Neuronal stem cell (in vitro differentiated cells): ENCODE results near the gene RPS6KA2.

Source experiments
- DNase-seq: peaks from one replicate; pipeline ENCODE4 v3.0.0-alpha.2; 2013; ENCODE audit warnings: low spot score
- H2AFZ ChIP-seq: one replicate; pipeline ENCODE4 v1.6.1; 2013; ENCODE audit warnings: mild to moderate bottlenecking, low read length, inconsistent platforms
- H2AK5ac ChIP-seq: 2 replicates; pipeline ENCODE4 v1.6.1; 2013; ENCODE audit warnings: low read depth, mild to moderate bottlenecking, inconsistent platforms, low read length, moderate library complexity, mixed read lengths
- H2BK120ac ChIP-seq: 2 replicates; pipeline ENCODE4 v1.6.1; 2013; ENCODE audit warnings: low read depth, mild to moderate bottlenecking, inconsistent platforms, low read length, moderate library complexity, mixed read lengths
- H2BK12ac ChIP-seq: one replicate; pipeline ENCODE4 v1.6.1; 2013; ENCODE audit warnings: low read length, inconsistent platforms
- H2BK15ac ChIP-seq: 2 replicates; pipeline ENCODE4 v1.6.1; 2013; ENCODE audit warnings: mild to moderate bottlenecking, low read length, inconsistent platforms, mixed read lengths
- H2BK5ac ChIP-seq: one replicate; pipeline ENCODE4 v1.6.1; 2013; ENCODE audit warnings: inconsistent platforms, mild to moderate bottlenecking, low read length, moderate library complexity
- H3K14ac ChIP-seq: one replicate; pipeline ENCODE4 v1.6.1; 2013; ENCODE audit warnings: low read length, inconsistent platforms
- H3K18ac ChIP-seq: 2 replicates; pipeline ENCODE4 v1.6.1; 2013; ENCODE audit warnings: low read length, inconsistent platforms
- H3K23ac ChIP-seq: 2 replicates; pipeline ENCODE4 v1.6.1; 2013; ENCODE audit warnings: low read depth, mild to moderate bottlenecking, mixed read lengths, low read length, inconsistent platforms; ENCODE audit not compliant: poor library complexity
- H3K27ac ChIP-seq: replicated peaks from 3 replicates; pipeline ENCODE4 v1.5.1; 2013; ENCODE audit warnings: low read length, inconsistent platforms
- H3K27me3 ChIP-seq, 3 experiments: 2 replicates each; pipeline ENCODE4 v1.6.1; 2013; ENCODE audit warnings: low read length in 3 of 3, mild to moderate bottlenecking in 2 of 3, inconsistent platforms in 1 of 3, low read depth in 1 of 3, mixed read lengths in 1 of 3, moderate library complexity in 1 of 3; ENCODE audit not compliant: control insufficient read depth in 3 of 3, insufficient read depth in 3 of 3
- H3K36me3 ChIP-seq, 2 donors: replicated peaks in 1 of 2; 2 replicates each; pipeline ENCODE4 v1.6.1; 2013; ENCODE audit warnings: low read length in 2 of 2; ENCODE audit not compliant: control insufficient read depth in 2 of 2, insufficient read depth in 2 of 2
- H3K4ac ChIP-seq: 2 replicates; pipeline ENCODE4 v1.6.1; 2013; ENCODE audit warnings: inconsistent platforms, mild to moderate bottlenecking, low read length, moderate library complexity
- H3K4me1 ChIP-seq, 2 donors: 1 replicate in 1 of 2; 2 replicates in 1 of 2; pipeline ENCODE4 v1.6.1; 2013; ENCODE audit warnings: low read length in 2 of 2, low read depth in 1 of 2; ENCODE audit not compliant: control insufficient read depth in 2 of 2, insufficient read depth in 1 of 2
- H3K4me2 ChIP-seq: one replicate; pipeline ENCODE4 v1.6.1; 2013; ENCODE audit warnings: mild to moderate bottlenecking, low read length, inconsistent platforms; ENCODE audit not compliant: insufficient read depth, poor library complexity, severe bottlenecking
- H3K4me3 ChIP-seq, 2 donors: 2 replicates each; pipeline ENCODE4 v1.5.1; 2013; ENCODE audit warnings: low read length in 2 of 2, mild to moderate bottlenecking in 2 of 2, inconsistent platforms in 1 of 2, moderate library complexity in 1 of 2
- H3K79me1 ChIP-seq: one replicate; pipeline ENCODE4 v1.6.1; 2013; ENCODE audit warnings: low read depth, mild to moderate bottlenecking, inconsistent platforms, low read length, moderate library complexity
- H3K9ac ChIP-seq: one replicate; pipeline ENCODE4 v1.6.1; 2013; ENCODE audit warnings: mild to moderate bottlenecking, low read depth, low read length, inconsistent platforms; ENCODE audit not compliant: poor library complexity
- H3K9me3 ChIP-seq, 2 donors: replicated peaks in 1 of 2; 2 replicates each; pipeline versions ENCODE3 to v1.6.1; 2013; ENCODE audit warnings: low read length in 2 of 2, mild to moderate bottlenecking in 2 of 2, inconsistent platforms in 1 of 2, low read depth in 1 of 2, mixed read lengths in 1 of 2, moderate library complexity in 1 of 2; ENCODE audit not compliant: control insufficient read depth in 2 of 2, insufficient read depth in 1 of 2
- H4K8ac ChIP-seq: one replicate; pipeline ENCODE4 v1.6.1; 2013; ENCODE audit warnings: low read depth, mild to moderate bottlenecking, inconsistent platforms, low read length, moderate library complexity
- H4K91ac ChIP-seq: one replicate; pipeline ENCODE4 v1.6.1; 2013; ENCODE audit warnings: low read length, low read depth, mild to moderate bottlenecking, inconsistent platforms; ENCODE audit not compliant: poor library complexity
- WGBS, 2 donors: extraction: QIAGEN DNeasy Blood & Tissue Kit; methylation state at CpG; one replicate each; pipeline ENCODE4 v1.1.7; 2013; ENCODE audit warnings: missing lambda C conversion rate in 2 of 2, mixed read lengths in 1 of 2; ENCODE audit not compliant: insufficient read length in 2 of 2, insufficient replicate concordance in 1 of 2; ENCODE audit errors: extremely low coverage in 2 of 2; 5-methylcytosine and 5-hydroxymethylcytosine counted together

The RPS6KA2 gene

GRCh38 chr6:166514196-166514595 lies 112.9 kb downstream of the RPS6KA2 start:
- Histone ChIP-seq H3K14ac (no peak overlapping the region), H3K79me1 (no peaks in the 10 kb centered on the region), H3K36me3 (peaks cover 0 to 46% of the 10 kb centered on the region in 2 donors), H2BK120ac (no peak overlapping the region), H2AFZ (no peak overlapping the region), H3K27me3 (no peaks in the 10 kb centered on the region), H2BK15ac (no peak overlapping the region), H2BK5ac (no peak overlapping the region), H3K4me2 (no peak overlapping the region), H2BK12ac (no peak overlapping the region), H3K4me3 (no peak overlapping the region), H3K23ac (no peak overlapping the region), H4K8ac (no peak overlapping the region), H3K18ac (no peak overlapping the region), H3K4ac (no peak overlapping the region), H3K9ac (no peak overlapping the region), H3K4me1 (peaks cover 5 to 15% of the 10 kb centered on the region in 2 donors), H4K91ac (no peak overlapping the region), H2AK5ac (no peak overlapping the region), H3K9me3 (peaks cover 2 to 6% of the 10 kb centered on the region in 2 donors), H3K27ac (no peak overlapping the region)
- no peak for DNase-seq
- WGBS, 2 donors, result no CpG with 5 or more reads among the region's 3 CpGs

DNA sequence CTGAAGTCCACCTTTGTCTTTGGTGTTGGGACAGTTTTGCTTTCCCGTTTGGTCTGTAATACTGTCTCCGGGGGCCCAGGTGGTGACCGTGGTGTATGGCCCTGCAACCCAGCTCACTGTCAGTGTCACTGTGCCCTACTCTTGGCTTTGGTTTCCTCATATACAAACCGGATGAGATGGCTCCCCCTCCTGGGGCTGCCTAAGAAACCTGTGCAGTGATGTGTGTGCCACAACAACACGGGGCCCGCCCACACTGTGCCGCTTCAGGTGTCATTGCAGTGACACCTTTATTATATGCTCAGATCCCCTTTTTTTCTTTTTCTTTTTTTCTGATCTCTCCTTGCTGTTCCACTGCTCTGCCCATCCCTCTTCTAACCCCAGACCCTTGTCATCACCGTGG lies 114.5 kb downstream of the RPS6KA2 start:
- H3K4me3 ChIP-seq, result no peak overlapping the region

GRCh38 chr6:166511316-166511715 lies 115.7 kb downstream of the RPS6KA2 start:
- no peak overlapping the region for H4K8ac ChIP-seq
- no peak overlapping the region for H3K4me2 ChIP-seq
- no peak overlapping the region for H3K23ac ChIP-seq
- no peaks in the 10 kb centered on the region for H3K79me1 ChIP-seq
- H3K14ac ChIP-seq, result no peak overlapping the region
- H3K4me1 ChIP-seq, result peaks cover 2 to 15% of the 10 kb centered on the region in 2 donors
- WGBS, 2 donors, result no CpG with 5 or more reads among the region's 2 CpGs
- H2BK5ac ChIP-seq, result no peak overlapping the region
- no peak for DNase-seq
- H2AFZ ChIP-seq, result no peak overlapping the region
- H2AK5ac ChIP-seq, result no peak overlapping the region
- H3K4ac ChIP-seq, result no peak overlapping the region
- no peak overlapping the region for H3K27ac ChIP-seq
- H3K4me3 ChIP-seq, result no peak overlapping the region
- peaks cover 0 to 4% of the 10 kb centered on the region in 2 donors for H3K9me3 ChIP-seq
- no peak overlapping the region for H2BK15ac ChIP-seq
- no peak overlapping the region for H3K18ac ChIP-seq
- H3K27me3 ChIP-seq, result peaks cover 0 to 2% (median 0%) of the 10 kb centered on the region in 3 experiments
- H2BK120ac ChIP-seq, result no peak overlapping the region
- no peak overlapping the region for H3K9ac ChIP-seq
- peaks cover 16 to 75% of the 10 kb centered on the region in 2 donors for H3K36me3 ChIP-seq
- H2BK12ac ChIP-seq, result no peak overlapping the region
- H4K91ac ChIP-seq, result no peak overlapping the region

More for the DNA sequence above, 114.5 kb downstream of the RPS6KA2 start:
- Histone ChIP-seq H4K8ac (no peak overlapping the region), H3K4ac (no peak overlapping the region), H2BK5ac (no peak overlapping the region), H3K23ac (no peak overlapping the region), H2AFZ (no peak overlapping the region), H3K4me1 (peaks cover 5 to 15% of the 10 kb centered on the region in 2 donors), H2BK120ac (no peak overlapping the region), H3K18ac (no peak overlapping the region), H3K14ac (no peak overlapping the region), H3K36me3 (peaks cover 8 to 62% of the 10 kb centered on the region in 2 donors), H3K9ac (no peak overlapping the region), H3K4me2 (no peak overlapping the region), H2BK12ac (no peak overlapping the region), H2AK5ac (no peak overlapping the region), H3K9me3 (peaks cover 0 to 4% of the 10 kb centered on the region in 2 donors), H3K27me3 (peaks cover 0 to 2% (median 0%) of the 10 kb centered on the region in 3 experiments), H3K27ac (no peak overlapping the region), H4K91ac (no peak overlapping the region), H2BK15ac (no peak overlapping the region), H3K79me1 (no peaks in the 10 kb centered on the region)
- DNase-seq, result no peak
- no CpG with 5 or more reads among the region's 8 CpGs for WGBS, 2 donors

- Histone ChIP-seq H3K18ac (no peak overlapping the region), H2BK12ac (no peak overlapping the region), H4K8ac (no peak overlapping the region), H3K9me3 (peaks cover 0 to 4% of the 10 kb centered on the region in 2 donors), H3K9ac (no peak overlapping the region), H2AK5ac (no peak overlapping the region), H3K27ac (no peak overlapping the region), H2BK5ac (no peak overlapping the region), H2BK120ac (no peak overlapping the region), H3K4me3 (no peak overlapping the region), H3K36me3 (peaks cover 16 to 83% of the 10 kb centered on the region in 2 donors), H2AFZ (no peak overlapping the region), H3K14ac (no peak overlapping the region), H3K4me2 (no peak overlapping the region), H3K27me3 (peaks cover 0 to 2% (median 0%) of the 10 kb centered on the region in 3 experiments), H2BK15ac (no peak overlapping the region), H3K79me1 (no peaks in the 10 kb centered on the region), H3K4me1 (peaks cover 0 to 4% of the 10 kb centered on the region in 2 donors), H3K4ac (no peak overlapping the region), H4K91ac (no peak overlapping the region), H3K23ac (no peak overlapping the region)
- no peak for DNase-seq
- no CpG with 5 or more reads among the region's 8 CpGs for WGBS, 2 donors
Measured at GRCh38 chr6:166509193-166509592, 117.9 kb downstream of the RPS6KA2 start.
